ENCODE measurements around the gene MCCD1. TPM values are rescaled to one million over a fixed set of nuclear protein-coding genes. Genes with fewer than 3 reads are reported as not detected.

Gene MCCD1
- total RNA-seq, 2 donors from 2014 or later: not detected

DNA sequence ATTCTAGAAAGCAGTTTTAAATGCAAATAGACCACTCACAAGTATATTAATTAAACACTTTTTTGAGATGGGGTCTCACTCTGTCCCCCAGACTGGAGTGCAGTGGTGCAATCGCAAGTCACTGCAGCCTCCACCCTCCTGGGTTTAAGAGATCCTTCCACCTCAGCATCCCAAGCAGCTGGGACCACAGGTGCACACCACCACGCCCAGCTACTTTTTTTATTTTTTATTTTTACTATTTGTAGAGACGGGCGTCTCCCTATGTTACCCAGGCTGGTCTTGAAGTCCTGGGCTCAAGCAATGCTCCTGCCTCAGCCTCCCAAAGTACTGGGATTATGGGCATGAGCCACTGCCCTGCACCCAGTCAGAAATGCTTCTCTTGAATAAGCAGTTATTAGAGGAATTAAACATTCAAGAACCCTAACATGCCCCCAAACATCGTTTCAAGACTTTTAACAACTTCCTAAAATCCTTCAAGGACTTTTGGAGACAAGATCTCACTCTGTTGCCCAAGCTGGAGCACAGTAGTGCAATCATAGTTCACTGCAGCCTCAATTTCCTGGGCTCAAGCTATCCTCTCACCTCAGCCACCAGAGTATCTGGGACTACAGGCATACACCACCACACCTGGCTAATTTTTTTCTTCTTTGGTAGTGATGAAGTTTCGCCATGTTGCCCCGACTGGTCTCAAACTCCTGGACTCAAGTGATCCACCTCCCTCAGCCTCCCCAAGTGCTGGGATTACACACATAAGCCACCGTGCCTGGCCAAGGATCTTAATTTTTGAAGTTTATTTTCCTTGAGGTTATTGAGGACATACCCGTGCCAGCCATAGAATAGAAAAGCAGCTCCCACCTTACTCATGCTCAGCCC lies 3.2 kb downstream of the MCCD1 start:
- intact Hi-C loops (cut with DNase I): no loop called here
- DNase-seq: no peak
- TF ChIP-seq, protein P1, sequence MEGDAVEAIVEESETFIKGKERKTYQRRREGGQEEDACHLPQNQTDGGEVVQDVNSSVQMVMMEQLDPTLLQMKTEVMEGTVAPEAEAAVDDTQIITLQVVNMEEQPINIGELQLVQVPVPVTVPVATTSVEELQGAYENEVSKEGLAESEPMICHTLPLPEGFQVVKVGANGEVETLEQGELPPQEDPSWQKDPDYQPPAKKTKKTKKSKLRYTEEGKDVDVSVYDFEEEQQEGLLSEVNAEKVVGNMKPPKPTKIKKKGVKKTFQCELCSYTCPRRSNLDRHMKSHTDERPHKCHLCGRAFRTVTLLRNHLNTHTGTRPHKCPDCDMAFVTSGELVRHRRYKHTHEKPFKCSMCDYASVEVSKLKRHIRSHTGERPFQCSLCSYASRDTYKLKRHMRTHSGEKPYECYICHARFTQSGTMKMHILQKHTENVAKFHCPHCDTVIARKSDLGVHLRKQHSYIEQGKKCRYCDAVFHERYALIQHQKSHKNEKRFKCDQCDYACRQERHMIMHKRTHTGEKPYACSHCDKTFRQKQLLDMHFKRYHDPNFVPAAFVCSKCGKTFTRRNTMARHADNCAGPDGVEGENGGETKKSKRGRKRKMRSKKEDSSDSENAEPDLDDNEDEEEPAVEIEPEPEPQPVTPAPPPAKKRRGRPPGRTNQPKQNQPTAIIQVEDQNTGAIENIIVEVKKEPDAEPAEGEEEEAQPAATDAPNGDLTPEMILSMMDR (IDR thresholded peaks at IDR 0.05): no peak
- H3K36me3 ChIP-seq: peaks cover 40% of the 10 kb centered on the region
- H3K9me3 ChIP-seq: no peaks in the 10 kb centered on the region
- H3K4me1 ChIP-seq: no peaks in the 10 kb centered on the region
- H3K4me3 ChIP-seq: no peak overlapping the region
- no peak overlapping the region for H3K27ac ChIP-seq
- no peak overlapping the region for H3K9ac ChIP-seq (ENCODE audit: low read depth in 2 of 2, low read length in 2 of 2)
- no peaks in the 10 kb centered on the region for H3K27me3 ChIP-seq

DNA sequence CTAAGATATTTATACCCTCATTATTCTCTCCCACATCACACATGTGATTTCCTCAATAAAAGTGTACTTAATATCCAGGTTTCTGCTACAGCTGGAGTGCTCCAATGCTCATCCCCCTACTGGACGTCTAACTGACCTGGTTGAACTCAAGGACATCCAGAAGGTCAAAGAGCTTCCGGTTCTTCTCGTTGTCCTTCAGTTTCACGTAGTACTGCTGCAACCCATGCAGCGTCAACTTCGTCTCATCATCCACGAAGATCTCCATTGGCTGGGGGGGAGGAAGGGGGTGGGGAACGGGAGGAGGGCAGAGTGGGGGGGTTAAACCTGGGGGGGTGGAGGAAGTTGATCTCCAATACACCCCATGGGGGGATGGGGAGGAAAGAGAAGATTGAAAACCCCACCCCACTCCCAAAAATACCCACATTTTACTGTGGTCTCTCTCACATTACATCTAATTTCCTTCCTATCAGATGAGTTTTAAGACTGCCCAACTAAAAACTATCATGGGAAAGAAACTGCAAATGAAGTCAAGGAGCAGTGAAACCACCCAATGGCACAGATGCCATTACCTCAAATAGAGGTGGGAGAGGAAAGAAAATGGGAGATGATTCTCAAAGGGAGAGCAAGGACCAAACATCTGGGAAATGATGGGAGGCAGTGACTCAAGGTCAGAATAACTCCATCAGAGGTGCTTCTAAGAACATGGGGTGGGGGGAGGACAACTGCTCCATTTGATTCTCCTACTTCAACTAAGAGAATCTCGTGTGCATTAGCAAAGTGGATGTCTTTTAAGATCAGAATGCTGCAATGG lies 4.1 kb downstream of the MCCD1 start:
- Histone ChIP-seq H3K9me3 (no peaks in the 10 kb centered on the region), H3K9ac (ENCODE audit: low read depth in 2 of 2, low read length in 2 of 2) (no peak overlapping the region), H3K27ac (no peak overlapping the region), H3K27me3 (no peaks in the 10 kb centered on the region), H3K4me3 (no peak overlapping the region), H3K4me1 (no peaks in the 10 kb centered on the region), H3K36me3 (peaks cover 43% of the 10 kb centered on the region)
- TF ChIP-seq, protein P1 (IDR thresholded peaks at IDR 0.05): no peak
- no peak for DNase-seq
- intact Hi-C loops (cut with DNase I): no loop called here

DNA sequence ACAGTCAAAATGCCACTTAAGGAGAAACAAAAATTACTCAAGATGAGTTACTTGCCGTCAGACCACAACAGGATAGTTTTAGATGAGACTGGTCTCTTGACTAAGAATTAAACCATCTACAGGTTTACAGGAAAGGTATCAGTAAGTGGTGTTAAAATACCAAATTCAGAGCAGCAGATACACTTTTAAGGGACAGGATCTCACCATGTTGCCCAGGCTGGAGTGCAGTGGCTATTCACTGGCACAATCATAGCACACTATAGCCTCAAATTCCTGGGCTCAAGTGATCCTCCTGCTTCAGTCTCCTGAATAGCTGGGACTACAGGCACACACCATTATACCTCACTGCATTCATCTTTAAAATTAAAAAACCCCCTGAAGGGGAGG lies 4.7 kb downstream of the MCCD1 start:
- no peak overlapping the region for H3K4me3 ChIP-seq
- H3K9me3 ChIP-seq: no peaks in the 10 kb centered on the region
- DNase-seq: no peak
- no peaks in the 10 kb centered on the region for H3K27me3 ChIP-seq
- TF ChIP-seq, protein P1 (IDR thresholded peaks at IDR 0.05): no peak
- no peaks in the 10 kb centered on the region for H3K4me1 ChIP-seq
- intact Hi-C loops (cut with DNase I): no loop called here
- no peak overlapping the region for H3K9ac ChIP-seq (ENCODE audit: low read depth in 2 of 2, low read length in 2 of 2)
- H3K36me3 ChIP-seq: peaks cover 44% of the 10 kb centered on the region
- no peak overlapping the region for H3K27ac ChIP-seq

DNA sequence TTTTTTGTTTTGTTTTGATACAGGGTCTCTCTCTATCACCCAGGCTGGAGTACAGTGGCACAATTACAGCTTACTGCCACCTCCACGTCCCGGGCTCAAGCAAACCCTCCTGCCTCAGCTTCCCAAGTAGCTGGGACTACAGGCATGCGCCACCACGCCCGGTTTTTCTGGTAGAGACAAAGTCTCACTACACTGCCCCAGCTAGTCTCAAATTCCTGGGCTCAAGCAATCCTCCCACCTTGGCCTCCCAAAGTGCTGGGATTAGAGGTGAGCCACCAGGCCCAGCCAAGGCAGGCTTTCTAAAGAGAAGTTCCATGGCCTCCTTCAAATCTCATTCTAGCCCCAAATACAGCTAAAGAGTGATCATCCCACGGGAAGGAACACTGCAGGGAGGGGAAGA lies 5.2 kb downstream of the MCCD1 start:
- no peaks in the 10 kb centered on the region for H3K27me3 ChIP-seq
- no peak overlapping the region for H3K4me3 ChIP-seq
- no peak for DNase-seq
- peaks cover 2% of the 10 kb centered on the region for H3K4me1 ChIP-seq
- H3K27ac ChIP-seq: no peak overlapping the region
- intact Hi-C loops (cut with DNase I): no loop called here
- no peak overlapping the region for H3K9ac ChIP-seq (ENCODE audit: low read depth in 2 of 2, low read length in 2 of 2)
- no peaks in the 10 kb centered on the region for H3K9me3 ChIP-seq
- H3K36me3 ChIP-seq: peaks cover 49% of the 10 kb centered on the region
- TF ChIP-seq, protein P1 (IDR thresholded peaks at IDR 0.05): no peak

DNA sequence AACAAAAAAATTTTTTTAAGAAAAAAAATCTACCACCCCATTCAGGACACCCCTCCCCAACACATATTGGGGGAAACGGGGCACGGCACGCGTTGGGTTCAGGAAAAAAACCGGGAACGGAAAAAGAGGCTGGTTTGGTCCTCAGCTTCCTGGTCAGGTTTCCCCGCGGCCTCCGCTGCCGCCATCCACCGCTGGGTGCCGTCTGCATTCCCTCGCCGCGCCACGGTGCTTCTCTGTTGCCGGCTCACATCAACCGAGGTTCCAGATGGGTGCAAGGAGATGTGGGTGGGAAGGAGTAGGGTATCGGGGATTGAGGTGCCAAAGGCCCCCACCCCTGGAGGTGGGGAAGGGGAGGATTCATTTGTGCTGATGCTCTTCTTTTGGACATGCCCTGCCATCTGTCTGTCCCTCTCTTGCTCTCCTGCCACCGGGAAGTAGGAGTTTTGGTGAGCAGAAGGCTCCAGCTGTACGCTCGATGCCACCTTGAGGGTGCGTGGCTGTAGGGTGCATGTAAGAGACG lies 5.8 kb downstream of the MCCD1 start:
- Histone ChIP-seq H3K4me3 (no peak overlapping the region), H3K9ac (ENCODE audit: low read depth in 2 of 2, low read length in 2 of 2) (no peak overlapping the region), H3K36me3 (peaks cover 50% of the 10 kb centered on the region), H3K27ac (no peak overlapping the region), H3K9me3 (no peaks in the 10 kb centered on the region), H3K27me3 (no peaks in the 10 kb centered on the region), H3K4me1 (peaks cover 8% of the 10 kb centered on the region)
- intact Hi-C loops (cut with DNase I): no loop called here
- DNase-seq: no peak
- TF ChIP-seq, protein P1 (IDR thresholded peaks at IDR 0.05): no peak

Data from colonic mucosa (tissue), 4 donors.